ENCODE measurements around the gene MTHFD2.

DNA sequence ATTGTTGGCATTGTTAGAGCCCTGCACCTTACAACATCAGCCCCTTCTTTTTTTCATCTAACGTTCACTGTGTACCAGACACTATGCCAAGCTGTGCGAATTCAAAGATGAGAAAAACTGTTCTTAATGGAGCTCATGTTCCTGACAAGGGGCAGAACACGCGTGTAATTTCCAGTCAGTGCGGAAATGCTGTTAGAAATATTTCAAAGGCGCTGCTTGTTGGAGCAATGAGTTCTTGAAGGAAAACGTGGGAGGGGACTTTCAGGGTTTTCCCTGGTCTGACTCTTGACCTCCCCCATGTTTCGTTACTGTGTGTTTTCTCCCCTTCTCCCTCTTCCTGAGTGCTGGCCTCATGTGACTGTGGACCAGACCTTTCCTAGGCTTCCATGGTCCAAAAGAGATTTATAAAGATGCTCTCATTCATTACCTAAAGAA lies 1.5 kb downstream of the MTHFD2 start:
- TF ChIP-seq, protein P1, sequence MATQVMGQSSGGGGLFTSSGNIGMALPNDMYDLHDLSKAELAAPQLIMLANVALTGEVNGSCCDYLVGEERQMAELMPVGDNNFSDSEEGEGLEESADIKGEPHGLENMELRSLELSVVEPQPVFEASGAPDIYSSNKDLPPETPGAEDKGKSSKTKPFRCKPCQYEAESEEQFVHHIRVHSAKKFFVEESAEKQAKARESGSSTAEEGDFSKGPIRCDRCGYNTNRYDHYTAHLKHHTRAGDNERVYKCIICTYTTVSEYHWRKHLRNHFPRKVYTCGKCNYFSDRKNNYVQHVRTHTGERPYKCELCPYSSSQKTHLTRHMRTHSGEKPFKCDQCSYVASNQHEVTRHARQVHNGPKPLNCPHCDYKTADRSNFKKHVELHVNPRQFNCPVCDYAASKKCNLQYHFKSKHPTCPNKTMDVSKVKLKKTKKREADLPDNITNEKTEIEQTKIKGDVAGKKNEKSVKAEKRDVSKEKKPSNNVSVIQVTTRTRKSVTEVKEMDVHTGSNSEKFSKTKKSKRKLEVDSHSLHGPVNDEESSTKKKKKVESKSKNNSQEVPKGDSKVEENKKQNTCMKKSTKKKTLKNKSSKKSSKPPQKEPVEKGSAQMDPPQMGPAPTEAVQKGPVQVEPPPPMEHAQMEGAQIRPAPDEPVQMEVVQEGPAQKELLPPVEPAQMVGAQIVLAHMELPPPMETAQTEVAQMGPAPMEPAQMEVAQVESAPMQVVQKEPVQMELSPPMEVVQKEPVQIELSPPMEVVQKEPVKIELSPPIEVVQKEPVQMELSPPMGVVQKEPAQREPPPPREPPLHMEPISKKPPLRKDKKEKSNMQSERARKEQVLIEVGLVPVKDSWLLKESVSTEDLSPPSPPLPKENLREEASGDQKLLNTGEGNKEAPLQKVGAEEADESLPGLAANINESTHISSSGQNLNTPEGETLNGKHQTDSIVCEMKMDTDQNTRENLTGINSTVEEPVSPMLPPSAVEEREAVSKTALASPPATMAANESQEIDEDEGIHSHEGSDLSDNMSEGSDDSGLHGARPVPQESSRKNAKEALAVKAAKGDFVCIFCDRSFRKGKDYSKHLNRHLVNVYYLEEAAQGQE (tag by site-specific recombination; IDR thresholded peaks at IDR 0.05), result no peak
- TF ChIP-seq, protein P2, sequence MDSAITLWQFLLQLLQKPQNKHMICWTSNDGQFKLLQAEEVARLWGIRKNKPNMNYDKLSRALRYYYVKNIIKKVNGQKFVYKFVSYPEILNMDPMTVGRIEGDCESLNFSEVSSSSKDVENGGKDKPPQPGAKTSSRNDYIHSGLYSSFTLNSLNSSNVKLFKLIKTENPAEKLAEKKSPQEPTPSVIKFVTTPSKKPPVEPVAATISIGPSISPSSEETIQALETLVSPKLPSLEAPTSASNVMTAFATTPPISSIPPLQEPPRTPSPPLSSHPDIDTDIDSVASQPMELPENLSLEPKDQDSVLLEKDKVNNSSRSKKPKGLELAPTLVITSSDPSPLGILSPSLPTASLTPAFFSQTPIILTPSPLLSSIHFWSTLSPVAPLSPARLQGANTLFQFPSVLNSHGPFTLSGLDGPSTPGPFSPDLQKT (IDR thresholded peaks at IDR 0.05; ENCODE audit: borderline replicate concordance, low read depth, low read length), result no peak

Measured in HEK293 (cell line).